GM23338 (cell line): ENCODE measurements around the gene DIP2C. TPM values are rescaled to one million over a fixed set of nuclear protein-coding genes. Genes with fewer than 3 reads are reported as not detected.

Source experiments
- ATAC-seq: fragments of 200-7000 bp; cut with Tn5 transposase; 3 replicates; pipeline ENCODE4 v1.9.1; 2020
- DNase-seq: peaks from one replicate; pipeline ENCODE4 v3.0.0-alpha.2; 2015; ENCODE audit warnings: low spot score
- H2AFZ ChIP-seq: fragments of 200-600 bp; sonication (generic); 2 replicates; pipeline ENCODE4 v1.8.0; 2016; ENCODE audit warnings: antibody characterized with exemption, mild to moderate bottlenecking, moderate library complexity
- H3F3A ChIP-seq: fragments of 200-600 bp; sonication (generic); replicated peaks from 2 replicates; pipeline ENCODE4 v1.8.0; 2017; ENCODE audit warnings: antibody characterized with exemption, mixed run types, low read depth
- H3K27ac ChIP-seq: fragments of 200-600 bp; sonication (generic); 2 replicates; pipeline ENCODE4 v1.6.1; 2016; ENCODE audit warnings: low read depth
- H3K27me3 ChIP-seq: fragments of 200-600 bp; sonication (generic); 2 replicates; pipeline ENCODE4 v1.8.0; 2016; ENCODE audit warnings: mild to moderate bottlenecking, mixed run types, moderate library complexity; ENCODE audit not compliant: insufficient read depth
- H3K36me3 ChIP-seq: fragments of 200-600 bp; sonication (generic); 2 replicates; pipeline ENCODE4 v1.8.0; 2016; ENCODE audit warnings: mild to moderate bottlenecking; ENCODE audit not compliant: insufficient read depth
- H3K4me1 ChIP-seq: fragments of 200-600 bp; sonication (generic); 2 replicates; pipeline ENCODE4 v1.8.0; 2016; ENCODE audit warnings: mild to moderate bottlenecking, moderate library complexity; ENCODE audit not compliant: insufficient read depth
- H3K4me2 ChIP-seq: fragments of 200-600 bp; sonication (generic); 2 replicates; pipeline ENCODE4 v1.7.1; 2017; ENCODE audit warnings: mixed run types
- H3K4me3 ChIP-seq: fragments of 200-600 bp; sonication (generic); 2 replicates; pipeline ENCODE4 v1.6.1; 2016; ENCODE audit warnings: mixed run types
- H3K79me2 ChIP-seq: fragments of 200-600 bp; sonication (generic); replicated peaks from 2 replicates; pipeline ENCODE4 v1.8.0; 2017; ENCODE audit warnings: mild to moderate bottlenecking; ENCODE audit not compliant: insufficient read depth
- H3K9me2 ChIP-seq: fragments of 200-600 bp; sonication (generic); 2 replicates; pipeline ENCODE4 v1.8.0; 2017; ENCODE audit not compliant: insufficient read depth
- H4K20me1 ChIP-seq: fragments of 200-600 bp; sonication (generic); replicated peaks from 2 replicates; pipeline ENCODE4 v1.8.0; 2017; ENCODE audit warnings: mild to moderate bottlenecking; ENCODE audit not compliant: insufficient read depth
- H3K27ac Mint-ChIP-seq: 2 replicates; pipeline ENCODE4 v1.8.0; 2020; ENCODE audit warnings: inconsistent platforms, mild to moderate bottlenecking, moderate library complexity, mixed read lengths
- H3K27me3 Mint-ChIP-seq: 3 replicates; pipeline ENCODE4 v1.8.0; 2022; ENCODE audit warnings: low read depth, mild to moderate bottlenecking, moderate library complexity, mixed read lengths, inconsistent platforms; ENCODE audit not compliant: insufficient read depth, poor library complexity
- H3K36me3 Mint-ChIP-seq: 3 replicates; pipeline ENCODE4 v1.8.0; 2021; ENCODE audit warnings: low read depth, mild to moderate bottlenecking, inconsistent platforms, moderate library complexity, mixed read lengths
- H3K4me1 Mint-ChIP-seq: 3 replicates; pipeline ENCODE4 v1.8.0; 2020; ENCODE audit warnings: mild to moderate bottlenecking, inconsistent platforms, mixed read lengths
- H3K4me3 Mint-ChIP-seq: 3 replicates; pipeline ENCODE4 v1.8.0; 2021; ENCODE audit warnings: moderate library complexity, mild to moderate bottlenecking, inconsistent platforms, mixed read lengths
- H3K9me3 Mint-ChIP-seq: 3 replicates; pipeline ENCODE4 v1.8.0; 2020; ENCODE audit warnings: moderate library complexity, mild to moderate bottlenecking, inconsistent platforms, mixed read lengths
- CREB1 ChIP-seq: fragments of 250-450 bp; sonication (Bioruptor Pico); IDR thresholded peaks from 2 replicates; pipeline ENCODE4 v1.5.0; 2020; ENCODE audit warnings: low read depth, mild to moderate bottlenecking, moderate library complexity
- CTCF ChIP-seq, 2 experiments: fragments of 200-600 bp in 1 of 2; sonication (generic) in 1 of 2; conservative IDR thresholded peaks; 2 replicates each; pipeline versions ENCODE4 v1.5.1 to v1.6.1; 2016 to 2017; ENCODE audit warnings: antibody characterized with exemption in 2 of 2, low read depth in 2 of 2, mild to moderate bottlenecking in 2 of 2, moderate library complexity in 1 of 2
- ETS1 ChIP-seq: IDR thresholded peaks from 2 replicates; pipeline ENCODE4 v1.6.1; 2016; ENCODE audit warnings: antibody characterized with exemption
- EZH2 ChIP-seq: fragments of 200-600 bp; sonication (generic); IDR thresholded peaks from one replicate; pipeline ENCODE4 v1.8.0; 2017; ENCODE audit warnings: antibody characterized with exemption, mild to moderate bottlenecking, low read depth; ENCODE audit not compliant: unreplicated experiment
- EZH2phosphoT487 ChIP-seq: fragments of 200-600 bp; sonication (generic); IDR thresholded peaks from one replicate; pipeline ENCODE4 v1.8.1; 2018; ENCODE audit warnings: antibody characterized with exemption; ENCODE audit not compliant: unreplicated experiment
- JUNB ChIP-seq: IDR thresholded peaks from one replicate; pipeline ENCODE4 v1.6.1; 2016; ENCODE audit warnings: antibody characterized with exemption; ENCODE audit not compliant: unreplicated experiment
- NANOG ChIP-seq: IDR thresholded peaks from 2 replicates; pipeline ENCODE4 v1.6.1; 2016; ENCODE audit warnings: antibody characterized with exemption, borderline replicate concordance
- POLR2AphosphoS5 ChIP-seq: IDR thresholded peaks from 2 replicates; pipeline ENCODE4 v1.6.1; 2016; ENCODE audit warnings: antibody characterized with exemption, low read depth
- REST ChIP-seq: IDR thresholded peaks from one replicate; pipeline ENCODE4 v1.6.1; 2018; ENCODE audit warnings: antibody characterized with exemption; ENCODE audit not compliant: unreplicated experiment
- STAT1 ChIP-seq: IDR thresholded peaks from one replicate; pipeline ENCODE4 v1.6.1; 2016; ENCODE audit warnings: antibody characterized with exemption; ENCODE audit not compliant: unreplicated experiment
- ZNF114 ChIP-seq: fragments of 250-450 bp; sonication (Bioruptor Pico); IDR thresholded peaks from 2 replicates; pipeline ENCODE4 v1.5.0; 2020; ENCODE audit warnings: mild to moderate bottlenecking, moderate library complexity
- ZNF331 ChIP-seq: fragments of 250-450 bp; sonication (Bioruptor Pico); IDR thresholded peaks from 2 replicates; pipeline ENCODE4 v1.5.0; 2020; ENCODE audit warnings: low read depth, mild to moderate bottlenecking, moderate library complexity
- ZNF462 ChIP-seq: fragments of 250-450 bp; sonication (Bioruptor Pico); IDR thresholded peaks from 2 replicates; pipeline ENCODE4 v1.5.0; 2020; ENCODE audit warnings: mild to moderate bottlenecking, moderate library complexity
- polyA plus RNA-seq: library from polyadenylated mRNA; unstranded; fragments of >200 nt; fragmentation: Nextera tagmentation; extraction: Ambion mirVana; gene quantifications from 2 replicates; pipeline ENCODE4 v1.2.1, GENCODE V29; 2016
- total RNA-seq: library from RNA; depleted of rRNA; stranded (reverse); fragments of >200 nt; shearing (Covaris generic); gene quantifications from 2 replicates; pipeline ENCODE4 v1.2.3, GENCODE V29; 2014

DIP2C gene
- total and polyA plus RNA-seq, 2 experiments from 2014 or later: 5.1 to 7.7 TPM

GRCh38 chr10:287026-287709 is 402.3 kb downstream of the DIP2C start:
- no peaks in the 10 kb centered on the region for H3K9me3 Mint-ChIP-seq
- TF ChIP-seq NANOG: no peak
- no peak for TF ChIP-seq POLR2AphosphoS5
- no peak for TF ChIP-seq CREB1 (CRISPR knock-in tag)
- TF ChIP-seq EZH2: no peak
- no peak for TF ChIP-seq STAT1
- TF ChIP-seq REST: no peak
- no peak for TF ChIP-seq ZNF114 (CRISPR knock-in tag)
- TF ChIP-seq EZH2phosphoT487: no peak
- TF ChIP-seq ZNF331 (CRISPR knock-in tag): no peak
- no peak for TF ChIP-seq JUNB
- no peak for TF ChIP-seq CTCF (conservative IDR thresholded peaks at IDR 0.05; ENCODE audit: low read depth in 2 of 2)
- no peak for TF ChIP-seq ETS1
- no peak for TF ChIP-seq ZNF462 (CRISPR knock-in tag)
- no peaks in the 10 kb centered on the region for H4K20me1 ChIP-seq
- H3K27ac ChIP-seq: 0 out of 2 replicates have a peak overlapping the region, but pooled peaks have one; percentile 2
- H3K4me3 ChIP-seq: no peak overlapping the region
- H3K4me1 Mint-ChIP-seq: peaks cover 10% of the 10 kb centered on the region
- DNase-seq: no peak
- no peak for ATAC-seq
- no peak overlapping the region for H3K4me3 Mint-ChIP-seq
- no peak overlapping the region for H2AFZ ChIP-seq
- H3K27ac Mint-ChIP-seq: peak overlapping the region; percentile 57; the same call in 1 of the 2 replicates
- H3K4me2 ChIP-seq: no peak overlapping the region
- no peaks in the 10 kb centered on the region for H3K79me2 ChIP-seq
- no peaks in the 10 kb centered on the region for H3K9me2 ChIP-seq
- H3F3A ChIP-seq: no peaks in the 10 kb centered on the region
- peaks cover 16% of the 10 kb centered on the region for H3K27me3 Mint-ChIP-seq
- no peaks in the 10 kb centered on the region for H3K36me3 ChIP-seq
- no peaks in the 10 kb centered on the region for H3K27me3 ChIP-seq
- H3K36me3 Mint-ChIP-seq: peaks cover 9% of the 10 kb centered on the region
- H3K4me1 ChIP-seq: no peaks in the 10 kb centered on the region
